Liver (tissue), 9 donors: ENCODE data around the gene CHRD. TPM values are rescaled to one million over a fixed set of nuclear protein-coding genes. Genes with fewer than 3 reads are reported as not detected.

Experiments
- DNase-seq: peaks from one replicate; pipeline ENCODE4 v3.0.0-alpha.2; 2017; ENCODE audit warnings: low spot score
- H3K27ac ChIP-seq, 2 donors: one replicate each; pipeline ENCODE4 v1.7.0; 2013; ENCODE audit warnings: inconsistent platforms in 2 of 2, low read length in 2 of 2, control low read depth in 1 of 2, low read depth in 1 of 2, mild to moderate bottlenecking in 1 of 2
- H3K27me3 ChIP-seq, 4 donors: one replicate each; pipeline versions ENCODE4 v1.6.1 to v1.7.0; 2013; ENCODE audit warnings: low read length in 3 of 4, inconsistent platforms in 1 of 4, mild to moderate bottlenecking in 1 of 4, moderate library complexity in 1 of 4; ENCODE audit not compliant: control insufficient read depth in 4 of 4, insufficient read depth in 4 of 4
- H3K36me3 ChIP-seq, 4 donors: one replicate each; pipeline versions ENCODE4 v1.6.1 to v1.7.0; 2013; ENCODE audit warnings: low read length in 3 of 4, mild to moderate bottlenecking in 3 of 4, low read depth in 1 of 4, moderate library complexity in 1 of 4; ENCODE audit not compliant: control insufficient read depth in 4 of 4, insufficient read depth in 3 of 4
- H3K4me1 ChIP-seq, 4 donors: one replicate each; pipeline versions ENCODE4 v1.6.1 to v1.7.0; 2013; ENCODE audit warnings: low read length in 3 of 4, mild to moderate bottlenecking in 3 of 4, moderate library complexity in 1 of 4; ENCODE audit not compliant: control insufficient read depth in 4 of 4, insufficient read depth in 4 of 4
- H3K4me3 ChIP-seq, 3 donors: one replicate each; pipeline versions ENCODE4 v1.6.1 to v1.7.0; 2013; ENCODE audit warnings: low read length in 3 of 3, control low read depth in 1 of 3, low read depth in 1 of 3, mild to moderate bottlenecking in 1 of 3
- H3K9ac ChIP-seq, 2 donors: one replicate each; pipeline ENCODE4 v1.7.0; 2013; ENCODE audit warnings: low read length in 2 of 2, mild to moderate bottlenecking in 2 of 2, moderate library complexity in 2 of 2, control low read depth in 1 of 2, low read depth in 1 of 2
- H3K9me3 ChIP-seq, 4 donors: one replicate each; pipeline versions ENCODE4 v1.6.1 to v1.7.0; 2013; ENCODE audit warnings: low read length in 3 of 4; ENCODE audit not compliant: control insufficient read depth in 4 of 4
- EGR1 ChIP-seq, 2 donors: IDR thresholded peaks; 2 replicates each; pipeline ENCODE4 v1.6.1; 2016 to 2018; ENCODE audit warnings: antibody characterized with exemption in 2 of 2, low read depth in 2 of 2
- FOXA1 ChIP-seq: IDR thresholded peaks from 2 replicates; pipeline ENCODE4 v1.6.1; 2016; ENCODE audit warnings: antibody characterized with exemption
- FOXA2 ChIP-seq: IDR thresholded peaks from 2 replicates; pipeline ENCODE4 v1.6.1; 2016; ENCODE audit warnings: antibody characterized with exemption
- GABPA ChIP-seq, 2 donors: IDR thresholded peaks in 1 of 2; conservative IDR thresholded peaks in 1 of 2; 2 replicates each; pipeline ENCODE4 v1.6.1; 2016; ENCODE audit warnings: antibody characterized with exemption in 2 of 2, mild to moderate bottlenecking in 1 of 2, moderate library complexity in 1 of 2
- HNF4A ChIP-seq, 2 donors: conservative IDR thresholded peaks; 2 replicates each; pipeline ENCODE4 v1.6.1; 2016; ENCODE audit warnings: antibody characterized with exemption in 2 of 2, mild to moderate bottlenecking in 2 of 2
- HNF4G ChIP-seq: IDR thresholded peaks from 2 replicates; pipeline ENCODE4 v1.6.1; 2016; ENCODE audit warnings: antibody characterized with exemption
- JUND ChIP-seq, 2 donors: IDR thresholded peaks; 2 replicates each; pipeline ENCODE4 v1.6.1; 2016; ENCODE audit warnings: antibody characterized with exemption in 2 of 2
- MAX ChIP-seq: IDR thresholded peaks from 2 replicates; pipeline ENCODE4 v1.6.1; 2016; ENCODE audit warnings: antibody characterized with exemption
- NR2F2 ChIP-seq: IDR thresholded peaks from 2 replicates; pipeline ENCODE4 v1.6.1; 2016; ENCODE audit warnings: antibody characterized with exemption
- RAD21 ChIP-seq, 2 donors: IDR thresholded peaks; 2 replicates each; pipeline ENCODE4 v1.6.1; 2016; ENCODE audit warnings: antibody characterized with exemption in 2 of 2, mild to moderate bottlenecking in 2 of 2
- RXRA ChIP-seq, 2 donors: IDR thresholded peaks; 2 replicates each; pipeline ENCODE4 v1.6.1; 2017 to 2018; ENCODE audit warnings: antibody characterized with exemption in 2 of 2, mild to moderate bottlenecking in 1 of 2
- SP1 ChIP-seq: IDR thresholded peaks from 2 replicates; pipeline ENCODE4 v1.6.1; 2018; ENCODE audit warnings: antibody characterized with exemption, mild to moderate bottlenecking
- TAF1 ChIP-seq: conservative IDR thresholded peaks from 2 replicates; pipeline ENCODE4 v1.6.1; 2016; ENCODE audit warnings: antibody characterized with exemption, mild to moderate bottlenecking
- YY1 ChIP-seq: IDR thresholded peaks from 2 replicates; pipeline ENCODE4 v1.6.1; 2016; ENCODE audit warnings: antibody characterized with exemption, mild to moderate bottlenecking
- ZBTB33 ChIP-seq: IDR thresholded peaks from 2 replicates; pipeline ENCODE4 v1.6.1; 2016; ENCODE audit warnings: antibody characterized with exemption
- WGBS: extraction: QIAGEN DNeasy Blood & Tissue Kit; methylation state at CpG from one replicate; pipeline ENCODE4 v1.1.7; 2013; 5-methylcytosine and 5-hydroxymethylcytosine counted together
- polyA plus RNA-seq, 2 donors: library from polyadenylated mRNA; stranded (reverse) in 1 of 2; unstranded in 1 of 2; fragments of 200-250 nt in 1 of 2; fragments of >200 nt in 1 of 2; fragmentation: Nextera tagmentation in 1 of 2; extraction: Ambion mirVana in 1 of 2; gene quantifications; one replicate each; pipeline versions ENCODE4 v1.2.1 to v1.2.3, GENCODE V29; 2013 to 2015
- total RNA-seq, 2 donors: library from RNA; depleted of rRNA; stranded (reverse); fragments of >200 nt; gene quantifications; one replicate each; pipeline ENCODE4 v1.2.3, GENCODE V29; 2014
- TF ChIP-seq, protein P1 (sequence below): IDR thresholded peaks from 2 replicates; pipeline ENCODE4 v1.6.1; 2016; ENCODE audit warnings: antibody characterized with exemption
- TF ChIP-seq, protein P2 (sequence below): fragments of 150-350 bp; IDR thresholded peaks from 2 replicates; pipeline ENCODE4 v1.5.1; 2017; ENCODE audit warnings: improper control_type of control experiment, low read depth, low read length; ENCODE audit not compliant: missing input control
- TF ChIP-seq, protein P3 (sequence below): IDR thresholded peaks from 2 replicates; pipeline ENCODE4 v1.6.1; 2016; ENCODE audit warnings: antibody characterized with exemption, mild to moderate bottlenecking
- donor health status: healthy.
- donor health status: healthy.
- donor health status: healthy.
- donor health status: healthy.
- donor health status: healthy.

The CHRD gene
- total and polyA plus RNA-seq, 4 donors, result 9.2 to 66.4 (median 34.9) TPM

DNA sequence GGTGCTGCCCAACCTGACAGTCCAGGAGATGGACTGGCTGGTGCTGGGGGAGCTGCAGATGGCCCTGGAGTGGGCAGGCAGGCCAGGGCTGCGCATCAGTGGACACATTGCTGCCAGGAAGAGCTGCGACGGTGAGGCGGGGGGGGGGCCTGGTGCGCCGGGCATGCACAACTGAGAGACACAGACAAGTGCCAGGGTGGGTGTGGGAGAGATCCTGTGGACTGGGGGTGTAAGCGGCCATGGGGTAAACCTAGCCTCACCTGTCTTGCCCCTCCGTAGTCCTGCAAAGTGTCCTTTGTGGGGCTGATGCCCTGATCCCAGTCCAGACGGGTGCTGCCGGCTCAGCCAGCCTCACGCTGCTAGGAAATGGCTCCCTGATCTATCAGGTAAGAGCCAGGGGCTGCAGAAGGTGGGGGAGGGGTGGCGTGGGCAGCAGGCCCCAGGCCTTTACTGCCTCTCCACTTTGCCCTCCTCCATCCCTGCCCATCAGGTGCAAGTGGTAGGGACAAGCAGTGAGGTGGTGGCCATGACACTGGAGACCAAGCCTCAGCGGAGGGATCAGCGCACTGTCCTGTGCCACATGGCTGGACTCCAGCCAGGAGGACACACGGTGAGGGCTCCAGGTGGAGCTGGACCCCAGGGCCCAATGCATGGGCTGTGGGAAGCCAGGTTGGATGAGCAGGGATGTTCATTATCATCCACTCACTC, 3.3 kb downstream of the CHRD start:
- DNase-seq, result no peak
- H3K9ac ChIP-seq, result no peak overlapping the region
- WGBS, result 93% methylated on average over 15 of the region's 15 CpGs
- no peak overlapping the region for H3K27ac ChIP-seq
- no peaks in the 10 kb centered on the region for H3K9me3 ChIP-seq
- peaks cover 8 to 42% (median 19%) of the 10 kb centered on the region in 4 donors for H3K36me3 ChIP-seq
- TF ChIP-seq YY1 (no peak), SP1 (no peak), EGR1 (IDR thresholded peaks at IDR 0.05; ENCODE audit: low read depth in 2 of 2) (no peak), NR2F2 (no peak), RAD21 (IDR thresholded peaks at IDR 0.05) (no peak), MAX (no peak), FOXA2 (no peak), GABPA (IDR thresholded peaks at IDR 0.05 in 1 of 2, conservative IDR thresholded peaks at IDR 0.05 in 1 of 2) (no peak), ZBTB33 (no peak), HNF4A (conservative IDR thresholded peaks at IDR 0.05) (no peak)
- TF ChIP-seq, protein P1, sequence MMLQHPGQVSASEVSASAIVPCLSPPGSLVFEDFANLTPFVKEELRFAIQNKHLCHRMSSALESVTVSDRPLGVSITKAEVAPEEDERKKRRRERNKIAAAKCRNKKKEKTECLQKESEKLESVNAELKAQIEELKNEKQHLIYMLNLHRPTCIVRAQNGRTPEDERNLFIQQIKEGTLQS, result no peak
- peaks cover 3 to 17% (median 10%) of the 10 kb centered on the region in 4 donors for H3K4me1 ChIP-seq
- no peak overlapping the region for H3K4me3 ChIP-seq
- H3K27me3 ChIP-seq, result no peaks in the 10 kb centered on the region

GRCh38 chr3:184384342-184384741, 4.5 kb downstream of the CHRD start:
- no peak for TF ChIP-seq FOXA1
- TF ChIP-seq, protein P1, result no peak
- no peak for TF ChIP-seq SP1
- no peak for TF ChIP-seq RAD21 (IDR thresholded peaks at IDR 0.05)
- no peak for TF ChIP-seq JUND (IDR thresholded peaks at IDR 0.05)
- TF ChIP-seq RXRA (IDR thresholded peaks at IDR 0.05), result no peak
- no peak for TF ChIP-seq MAX
- TF ChIP-seq HNF4G, result no peak
- no peak for TF ChIP-seq TAF1
- TF ChIP-seq HNF4A (conservative IDR thresholded peaks at IDR 0.05), result no peak
- TF ChIP-seq FOXA2, result no peak
- TF ChIP-seq YY1, result no peak
- TF ChIP-seq NR2F2, result no peak
- TF ChIP-seq ZBTB33, result no peak
- TF ChIP-seq, protein P2, sequence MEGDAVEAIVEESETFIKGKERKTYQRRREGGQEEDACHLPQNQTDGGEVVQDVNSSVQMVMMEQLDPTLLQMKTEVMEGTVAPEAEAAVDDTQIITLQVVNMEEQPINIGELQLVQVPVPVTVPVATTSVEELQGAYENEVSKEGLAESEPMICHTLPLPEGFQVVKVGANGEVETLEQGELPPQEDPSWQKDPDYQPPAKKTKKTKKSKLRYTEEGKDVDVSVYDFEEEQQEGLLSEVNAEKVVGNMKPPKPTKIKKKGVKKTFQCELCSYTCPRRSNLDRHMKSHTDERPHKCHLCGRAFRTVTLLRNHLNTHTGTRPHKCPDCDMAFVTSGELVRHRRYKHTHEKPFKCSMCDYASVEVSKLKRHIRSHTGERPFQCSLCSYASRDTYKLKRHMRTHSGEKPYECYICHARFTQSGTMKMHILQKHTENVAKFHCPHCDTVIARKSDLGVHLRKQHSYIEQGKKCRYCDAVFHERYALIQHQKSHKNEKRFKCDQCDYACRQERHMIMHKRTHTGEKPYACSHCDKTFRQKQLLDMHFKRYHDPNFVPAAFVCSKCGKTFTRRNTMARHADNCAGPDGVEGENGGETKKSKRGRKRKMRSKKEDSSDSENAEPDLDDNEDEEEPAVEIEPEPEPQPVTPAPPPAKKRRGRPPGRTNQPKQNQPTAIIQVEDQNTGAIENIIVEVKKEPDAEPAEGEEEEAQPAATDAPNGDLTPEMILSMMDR, result no peak
- TF ChIP-seq EGR1 (IDR thresholded peaks at IDR 0.05; ENCODE audit: low read depth in 2 of 2), result no peak
- TF ChIP-seq, protein P3, sequence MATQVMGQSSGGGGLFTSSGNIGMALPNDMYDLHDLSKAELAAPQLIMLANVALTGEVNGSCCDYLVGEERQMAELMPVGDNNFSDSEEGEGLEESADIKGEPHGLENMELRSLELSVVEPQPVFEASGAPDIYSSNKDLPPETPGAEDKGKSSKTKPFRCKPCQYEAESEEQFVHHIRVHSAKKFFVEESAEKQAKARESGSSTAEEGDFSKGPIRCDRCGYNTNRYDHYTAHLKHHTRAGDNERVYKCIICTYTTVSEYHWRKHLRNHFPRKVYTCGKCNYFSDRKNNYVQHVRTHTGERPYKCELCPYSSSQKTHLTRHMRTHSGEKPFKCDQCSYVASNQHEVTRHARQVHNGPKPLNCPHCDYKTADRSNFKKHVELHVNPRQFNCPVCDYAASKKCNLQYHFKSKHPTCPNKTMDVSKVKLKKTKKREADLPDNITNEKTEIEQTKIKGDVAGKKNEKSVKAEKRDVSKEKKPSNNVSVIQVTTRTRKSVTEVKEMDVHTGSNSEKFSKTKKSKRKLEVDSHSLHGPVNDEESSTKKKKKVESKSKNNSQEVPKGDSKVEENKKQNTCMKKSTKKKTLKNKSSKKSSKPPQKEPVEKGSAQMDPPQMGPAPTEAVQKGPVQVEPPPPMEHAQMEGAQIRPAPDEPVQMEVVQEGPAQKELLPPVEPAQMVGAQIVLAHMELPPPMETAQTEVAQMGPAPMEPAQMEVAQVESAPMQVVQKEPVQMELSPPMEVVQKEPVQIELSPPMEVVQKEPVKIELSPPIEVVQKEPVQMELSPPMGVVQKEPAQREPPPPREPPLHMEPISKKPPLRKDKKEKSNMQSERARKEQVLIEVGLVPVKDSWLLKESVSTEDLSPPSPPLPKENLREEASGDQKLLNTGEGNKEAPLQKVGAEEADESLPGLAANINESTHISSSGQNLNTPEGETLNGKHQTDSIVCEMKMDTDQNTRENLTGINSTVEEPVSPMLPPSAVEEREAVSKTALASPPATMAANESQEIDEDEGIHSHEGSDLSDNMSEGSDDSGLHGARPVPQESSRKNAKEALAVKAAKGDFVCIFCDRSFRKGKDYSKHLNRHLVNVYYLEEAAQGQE, result no peak
- no peak for TF ChIP-seq GABPA (IDR thresholded peaks at IDR 0.05 in 1 of 2, conservative IDR thresholded peaks at IDR 0.05 in 1 of 2)
- Histone ChIP-seq H3K4me1 (peaks cover 3 to 10% (median 6%) of the 10 kb centered on the region in 4 donors), H3K27ac (no peak overlapping the region), H3K4me3 (no peak overlapping the region), H3K27me3 (no peaks in the 10 kb centered on the region), H3K36me3 (peaks cover 15 to 53% (median 23%) of the 10 kb centered on the region in 4 donors), H3K9ac (no peak overlapping the region), H3K9me3 (no peaks in the 10 kb centered on the region)
- DNase-seq, result no peak
- 87% methylated on average over 9 of the region's 9 CpGs for WGBS
